NCI-H69 (cell line): ENCODE data around the gene C2CD3.
"Not testable (repeated sequence)": the region's sequence is repeated elsewhere in the genome, so short reads cannot be mapped to it uniquely, and the experiment has no call there.

ENCODE experiments used
- DNase-seq: peaks from one replicate; lab custom pipeline; 2025; lab: John Stamatoyannopoulos, UW

The C2CD3 gene

GRCh38 chr11:74157169-74157568 lies 13.6 kb downstream of the C2CD3 start:
- peak; percentile 92 for DNase-seq

- DNase-seq = peak; percentile 81
Observed at GRCh38 chr11:74154620-74155281, 16.1 kb downstream of the C2CD3 start.

- DNase-seq = no peak
Observed at GRCh38 chr11:74153224-74153623, 17.6 kb downstream of the C2CD3 start.

- DNase-seq = no peak
Observed at GRCh38 chr11:74147199-74147929, 23.4 kb downstream of the C2CD3 start.

- no peak for DNase-seq
Observed at GRCh38 chr11:74144592-74144991, 26.2 kb downstream of the C2CD3 start.

- no peak for DNase-seq
Observed at GRCh38 chr11:74142624-74143023, 28.2 kb downstream of the C2CD3 start.

- no peak for DNase-seq
Observed at GRCh38 chr11:74141908-74142307, 28.9 kb downstream of the C2CD3 start.

GRCh38 chr11:74141241-74141695 lies 29.5 kb downstream of the C2CD3 start:
- peak; percentile 81 for DNase-seq

GRCh38 chr11:74139919-74140431 lies 30.8 kb downstream of the C2CD3 start:
- DNase-seq = not testable (repeated sequence)

GRCh38 chr11:74139151-74139918 lies 31.5 kb downstream of the C2CD3 start:
- DNase-seq = no peak

- peak; percentile 84 for DNase-seq
Observed at GRCh38 chr11:74138572-74138971, 32.2 kb downstream of the C2CD3 start.

- no peak for DNase-seq
Observed at GRCh38 chr11:74138021-74138420, 32.8 kb downstream of the C2CD3 start.

- DNase-seq = peak; percentile 79
Observed at GRCh38 chr11:74135127-74135840, 35.5 kb downstream of the C2CD3 start.

GRCh38 chr11:74134661-74135060 lies 36.1 kb downstream of the C2CD3 start:
- no peak for DNase-seq

GRCh38 chr11:74133436-74133835 lies 37.4 kb downstream of the C2CD3 start:
- no peak for DNase-seq

- DNase-seq = no peak
Observed at GRCh38 chr11:74132833-74133232, 38.0 kb downstream of the C2CD3 start.

- DNase-seq = not testable (repeated sequence)
Observed at GRCh38 chr11:74129121-74129520, 41.7 kb downstream of the C2CD3 start.

GRCh38 chr11:74123008-74123448 lies 47.8 kb downstream of the C2CD3 start:
- DNase-seq = peak; percentile 12

GRCh38 chr11:74121804-74122203 lies 49.0 kb downstream of the C2CD3 start:
- DNase-seq = no peak

GRCh38 chr11:74120260-74121035 lies 50.4 kb downstream of the C2CD3 start:
- DNase-seq = not testable (repeated sequence)

GRCh38 chr11:74116719-74117118 lies 54.1 kb downstream of the C2CD3 start:
- DNase-seq = no peak
